Epithelial cell of esophagus (primary cell): Measurements from ENCODE around the gene TMEFF2.

Experiments
- DNase-seq: peaks from one replicate; pipeline ENCODE4 v3.0.0; 2010; ENCODE audit warnings: low read depth
- H3K4me3 ChIP-seq: 2 replicates; pipeline ENCODE4 v1.5.1; 2011; ENCODE audit warnings: mild to moderate bottlenecking, low read length, control low read depth
- CTCF ChIP-seq: IDR thresholded peaks from 2 replicates; pipeline ENCODE4 v1.5.1; 2011; ENCODE audit warnings: low read depth, mild to moderate bottlenecking, low read length, control low read depth, inconsistent platforms; ENCODE audit not compliant: insufficient read depth; ENCODE audit errors: missing control alignments

Gene TMEFF2

DNA sequence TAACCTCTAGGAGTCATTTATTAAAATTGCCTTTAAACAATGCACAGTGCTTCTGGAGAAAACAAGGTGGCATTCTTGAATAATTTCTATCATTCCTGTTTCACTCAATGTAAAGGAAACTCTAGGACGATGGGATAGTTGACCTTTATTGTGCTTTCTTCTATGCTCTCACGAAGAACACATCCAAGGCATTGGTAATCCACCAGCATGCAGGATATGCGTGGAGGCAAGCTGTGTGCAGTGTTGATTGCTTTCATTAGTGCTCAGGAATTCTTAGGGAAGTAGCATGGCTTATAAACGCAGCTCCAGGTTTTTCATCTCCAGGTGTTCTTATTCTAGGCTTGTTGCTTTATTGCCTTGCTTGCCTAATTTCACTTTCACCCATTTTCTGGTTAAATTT lies 289.4 kb downstream of the TMEFF2 start:
- no peak for TF ChIP-seq CTCF
- DNase-seq, result no peak
- no peak overlapping the region for H3K4me3 ChIP-seq

DNA sequence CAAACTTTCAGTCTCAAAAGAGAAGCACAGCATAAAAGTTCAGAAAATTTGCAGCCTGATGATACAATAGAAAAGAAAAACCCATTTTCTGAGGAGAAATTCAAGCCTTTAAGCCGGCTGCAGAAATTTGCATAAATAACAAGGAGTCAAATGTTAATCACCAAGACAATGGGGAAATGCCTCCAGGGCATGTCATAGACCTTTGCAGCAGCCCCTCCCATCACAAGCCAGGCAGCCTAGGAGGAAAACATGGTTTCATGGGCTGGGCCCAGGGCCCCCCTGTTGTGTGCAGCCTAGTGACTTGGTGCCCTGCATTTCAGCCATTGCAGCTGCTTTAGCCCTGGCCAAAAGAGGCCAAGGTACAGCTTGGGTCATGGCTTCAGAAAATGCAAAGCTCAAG lies 293.7 kb downstream of the TMEFF2 start:
- DNase-seq, result no peak
- TF ChIP-seq CTCF, result no peak
- H3K4me3 ChIP-seq, result no peak overlapping the region

GRCh38 chr2:191899410-191899809 lies 295.3 kb downstream of the TMEFF2 start:
- DNase-seq, result peak; percentile 90
- no peak for TF ChIP-seq CTCF
- no peak overlapping the region for H3K4me3 ChIP-seq
